ENCODE results near the gene CD14.
"Not testable (repeated sequence)": the region's sequence is repeated elsewhere in the genome, so short reads cannot be mapped to it uniquely, and the experiment has no call there.

The CD14 gene

DNA sequence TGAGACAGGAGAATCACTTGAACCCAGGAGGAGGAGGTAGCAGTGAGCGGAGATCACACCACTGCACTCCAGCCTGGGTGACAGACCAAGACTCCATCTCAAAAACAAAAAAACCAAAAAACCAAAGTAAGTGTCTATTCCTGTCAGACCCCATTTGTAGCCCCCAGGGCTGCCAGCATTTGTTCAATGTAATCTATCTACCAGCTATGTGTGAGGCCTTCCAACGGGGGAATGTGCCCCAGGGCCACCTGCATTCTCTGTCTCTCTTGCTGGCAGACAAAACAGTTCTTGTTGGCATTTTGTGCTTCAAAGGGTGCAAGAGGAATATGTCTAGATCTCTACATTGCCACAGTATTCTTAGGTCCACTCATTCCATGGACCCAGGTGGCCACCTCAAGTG lies 34.1 kb downstream of the CD14 start:
- in situ Hi-C loops (cut with MboI; ENCODE audit: low sequenced_read_pairs) = no loop called here

DNA sequence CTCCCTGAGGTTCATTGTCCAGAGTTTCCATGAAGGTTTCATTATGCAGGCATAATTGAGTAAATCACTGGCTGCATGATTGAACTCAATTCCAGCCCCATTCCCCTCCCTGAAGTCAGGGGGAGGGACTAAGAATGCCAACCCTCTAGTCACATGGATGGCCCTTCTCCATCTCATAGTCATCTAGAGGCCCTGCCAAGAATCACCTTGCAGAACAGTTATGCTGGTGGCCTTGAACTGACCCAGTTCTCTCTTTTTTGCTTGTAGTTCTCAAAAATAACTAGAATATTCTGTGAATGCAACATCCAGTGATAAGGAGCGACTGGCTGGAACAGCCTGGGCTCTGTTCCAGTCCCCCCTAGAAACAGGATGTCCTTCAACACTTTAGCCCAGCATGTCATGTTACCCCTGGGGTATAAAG lies 36.6 kb downstream of the CD14 start:
- in situ Hi-C loops (cut with MboI; ENCODE audit: low sequenced_read_pairs) = no loop called here

DNA sequence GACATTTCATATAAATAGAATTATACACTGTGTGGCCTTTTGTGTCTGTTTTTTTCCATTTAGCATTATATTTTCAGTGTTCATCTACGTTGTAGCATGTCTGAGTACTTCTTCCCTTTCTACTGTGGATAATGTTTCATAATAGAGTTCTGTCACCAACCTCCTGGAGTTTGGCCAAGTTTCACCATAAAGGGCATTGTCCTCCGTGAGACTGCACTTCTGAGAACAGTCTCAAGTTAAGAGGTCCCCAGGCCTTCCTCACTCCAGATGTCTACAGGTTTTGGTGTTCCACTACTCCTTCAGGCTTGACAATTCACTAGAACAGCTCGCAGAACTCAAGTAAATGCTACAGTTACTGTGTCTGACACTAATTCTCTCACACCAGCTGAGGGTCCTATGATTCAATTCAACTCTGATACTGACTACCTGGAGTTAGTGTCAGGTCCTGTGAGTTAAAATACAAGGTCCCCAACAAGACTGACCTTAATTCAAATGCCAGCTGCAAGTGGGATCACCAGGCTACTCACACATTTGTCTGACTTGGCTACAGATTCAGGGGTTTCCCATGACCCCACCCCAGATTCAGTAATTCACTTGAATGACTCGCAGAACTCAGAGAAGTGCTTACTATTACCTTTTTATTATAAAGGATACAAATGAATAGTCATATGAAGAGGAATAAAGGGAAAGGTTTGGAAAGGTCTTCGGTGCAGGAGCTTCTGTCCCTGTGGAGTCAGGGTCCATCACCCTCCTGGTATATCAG lies 37.3 kb downstream of the CD14 start:
- in situ Hi-C loops (cut with MboI; ENCODE audit: low sequenced_read_pairs) = no loop called here

DNA sequence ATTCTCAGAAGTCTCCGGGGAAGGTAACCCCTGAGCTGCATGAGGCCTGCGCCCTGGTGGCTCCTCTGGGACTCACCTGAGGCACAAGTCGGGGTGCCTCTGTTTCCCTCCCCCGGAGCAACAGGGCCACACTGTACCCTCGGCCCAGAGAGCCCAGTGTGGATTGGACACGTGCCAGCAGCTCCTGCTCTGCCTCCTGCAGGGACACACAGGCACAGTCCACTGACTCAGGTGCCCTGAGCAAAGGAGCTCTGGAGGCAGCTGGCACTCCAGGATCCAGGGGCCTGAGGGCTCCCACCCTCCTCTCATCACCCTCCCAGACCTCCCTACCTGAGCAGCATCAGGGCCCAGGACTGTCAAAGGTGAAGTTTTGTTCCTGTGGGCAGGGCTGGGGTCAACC lies 38.8 kb downstream of the CD14 start:
- in situ Hi-C loops (cut with MboI; ENCODE audit: low sequenced_read_pairs) = no loop called here

DNA sequence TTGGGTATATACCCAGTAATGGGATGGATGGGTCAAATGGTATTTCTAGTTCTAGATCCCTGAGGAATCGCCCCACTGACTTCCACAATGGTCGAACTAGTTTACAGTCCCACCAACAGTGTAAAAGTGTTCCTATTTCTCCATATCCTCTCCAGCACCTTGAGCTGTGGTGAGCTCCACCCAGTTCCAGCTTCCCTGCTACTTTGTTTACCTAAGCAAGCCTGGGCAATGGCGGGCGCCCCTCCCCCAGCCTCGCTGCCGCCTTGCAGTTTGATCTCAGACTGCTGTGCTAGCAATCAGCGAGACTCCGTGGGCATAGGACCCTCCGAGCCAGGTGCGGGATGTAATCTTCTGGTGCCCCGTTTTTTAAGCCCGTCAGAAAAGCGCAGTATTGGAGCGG lies 39.9 kb downstream of the CD14 start:
- in situ Hi-C loops (cut with MboI; ENCODE audit: low sequenced_read_pairs) = not testable (repeated sequence)

DNA sequence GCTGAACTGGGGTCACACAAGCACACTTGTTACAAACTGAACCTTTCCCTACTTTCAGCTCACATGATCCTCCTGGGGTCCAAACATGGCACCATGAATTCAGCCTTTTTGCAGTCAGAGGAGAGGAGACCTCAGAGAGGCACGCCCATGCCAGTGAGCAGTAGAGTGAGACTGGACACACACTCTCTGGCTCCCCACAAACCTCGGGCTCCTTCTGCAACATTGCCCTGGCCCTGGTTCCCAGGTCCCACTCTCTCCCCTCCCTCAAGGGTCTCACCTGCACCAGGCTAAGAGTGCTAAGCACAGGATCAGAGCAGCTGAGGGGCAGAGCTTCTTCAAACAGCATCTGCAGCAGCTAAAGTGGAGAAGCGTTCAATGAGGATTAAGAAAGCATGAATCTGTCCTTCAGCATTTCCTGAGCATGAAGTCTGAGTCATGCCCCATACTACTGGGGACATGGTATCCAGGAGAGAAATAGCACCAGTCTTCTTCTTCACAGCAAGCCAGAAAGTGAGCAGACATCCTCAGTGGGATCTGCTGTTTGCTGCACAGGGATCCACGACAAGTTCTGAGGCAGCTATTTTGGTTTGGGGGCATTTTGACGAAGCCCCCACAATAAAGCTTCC lies 41.1 kb downstream of the CD14 start:
- in situ Hi-C loops (cut with MboI; ENCODE audit: low sequenced_read_pairs) = no loop called here

DNA sequence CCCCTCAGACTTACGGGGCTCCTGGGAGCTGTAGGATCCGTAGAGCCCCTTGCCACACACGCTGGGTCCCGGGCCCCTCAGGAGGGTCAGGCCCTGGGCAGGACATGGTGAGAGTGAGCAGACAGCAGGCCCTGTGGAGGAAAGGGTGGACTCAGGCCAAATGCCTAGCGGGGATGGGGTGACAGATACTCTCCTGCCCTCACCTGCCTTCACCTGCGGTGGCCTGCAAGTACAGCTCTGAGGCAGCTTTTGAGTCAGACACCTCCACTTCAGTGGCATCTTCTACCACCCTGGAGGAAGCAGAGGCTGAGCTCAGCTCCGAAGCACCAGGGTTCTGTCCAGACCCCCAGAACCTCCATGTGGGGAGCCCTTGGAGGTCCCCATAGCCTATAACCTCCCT lies 42.1 kb downstream of the CD14 start:
- in situ Hi-C loops (cut with MboI; ENCODE audit: low sequenced_read_pairs) = no loop called here

DNA sequence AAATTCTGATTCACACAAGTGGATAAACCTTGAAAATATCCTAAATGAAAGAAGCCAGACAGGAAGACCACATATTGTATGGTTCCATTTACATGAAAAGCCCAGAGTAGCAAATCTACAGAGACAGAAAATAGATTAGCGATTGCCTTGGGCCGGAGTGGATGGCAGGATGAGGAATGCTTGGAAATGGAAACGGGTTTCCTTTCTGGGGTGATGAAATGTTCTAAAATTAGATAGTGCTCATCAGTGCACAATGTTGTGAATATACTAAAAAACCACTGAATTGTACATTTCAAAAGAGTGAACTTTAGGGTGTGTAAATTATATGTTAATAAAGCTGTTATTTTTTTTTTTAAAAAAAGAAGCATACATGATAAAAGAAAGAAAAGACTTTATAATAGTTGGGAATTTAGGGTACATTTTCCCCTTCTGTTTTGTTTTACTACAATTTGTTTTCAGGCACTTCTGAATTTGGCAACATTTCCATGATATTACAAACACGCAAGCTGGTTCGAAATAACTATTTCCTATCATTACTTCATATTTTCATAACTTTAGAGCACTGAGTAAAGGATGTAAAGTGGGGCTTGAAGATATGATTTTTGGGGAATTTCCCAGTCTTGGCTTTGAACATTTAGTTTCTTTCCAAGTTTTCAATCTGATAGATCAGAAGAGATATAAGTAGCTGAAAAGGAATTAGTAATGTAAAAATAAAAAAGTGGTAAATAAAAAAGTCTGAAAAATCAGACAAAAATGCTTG lies 44.5 kb downstream of the CD14 start:
- in situ Hi-C loops (cut with MboI; ENCODE audit: low sequenced_read_pairs) = no loop called here

DNA sequence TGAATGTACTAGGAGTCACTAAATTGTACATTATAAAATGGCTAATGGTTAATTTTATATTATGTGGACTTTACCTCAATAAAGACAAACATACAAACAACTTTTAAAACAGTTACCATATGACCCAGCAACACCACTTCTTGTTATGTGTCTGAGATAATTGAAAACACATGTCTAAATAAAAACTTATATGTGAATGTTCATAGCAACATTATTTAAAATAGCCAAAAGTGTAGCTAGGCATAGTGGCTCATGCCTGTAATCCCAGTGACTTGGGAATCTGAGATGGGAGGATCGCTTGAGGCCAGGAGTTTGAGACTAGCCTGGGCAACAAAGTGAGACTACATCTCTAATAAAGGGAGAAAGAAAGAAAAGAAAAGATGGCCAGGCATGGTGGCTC lies 45.5 kb downstream of the CD14 start:
- in situ Hi-C loops (cut with MboI; ENCODE audit: low sequenced_read_pairs) = no loop called here

Measured in HL-60/S4 treated with phorbol 12-myristate 13-acetate at 8.2 ng/mL for 4 days and 3 days (cell line).